GM12874 (cell line): ENCODE results near the gene GPBAR1.

ENCODE experiments used
- CTCF ChIP-seq: IDR thresholded peaks from 2 replicates; pipeline ENCODE4 v1.5.1; 2011; ENCODE audit warnings: low read depth, mild to moderate bottlenecking, control low read depth, low read length, moderate library complexity; ENCODE audit not compliant: insufficient read depth

Gene GPBAR1

GRCh38 chr2:218310853-218311540, 50.2 kb downstream of the GPBAR1 start:
- no peak for TF ChIP-seq CTCF

- no peak for TF ChIP-seq CTCF
These were observed 51.5 kb downstream of the GPBAR1 start for GRCh38 chr2:218312267-218312756.

GRCh38 chr2:218313356-218313755, 52.5 kb downstream of the GPBAR1 start:
- TF ChIP-seq CTCF, result no peak
